ENCODE data around the gene FLVCR1. TPM values are rescaled to one million over a fixed set of nuclear protein-coding genes. Genes with fewer than 3 reads are reported as not detected.
"Not testable (repeated sequence)": the region's sequence is repeated elsewhere in the genome, so short reads cannot be mapped to it uniquely, and the experiment has no call there.

The FLVCR1 gene
- total RNA-seq, 1 donor = 15.1 TPM

DNA sequence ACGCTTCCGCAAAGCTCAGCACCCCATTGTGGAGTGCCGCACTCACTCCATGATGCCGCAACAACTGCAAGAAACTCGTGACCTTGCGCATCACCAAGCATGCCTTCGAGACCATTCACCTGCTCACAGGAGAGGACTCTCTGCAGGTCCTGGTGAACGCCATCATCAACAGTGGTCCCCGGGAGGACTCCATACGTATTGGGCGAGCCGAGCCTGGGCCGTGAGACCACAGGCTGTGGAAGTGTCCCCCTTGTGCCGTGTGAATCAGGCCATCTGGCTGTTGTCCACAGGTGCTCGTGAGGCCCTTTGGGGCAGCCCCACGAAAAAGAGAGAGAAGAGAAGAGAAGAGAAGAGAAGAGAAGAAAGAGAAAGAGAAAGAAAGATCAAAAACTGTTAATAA is 33.9 kb upstream of the FLVCR1 start:
- DNase-seq (ENCODE audit: low read depth) = no peak
- TF ChIP-seq, protein P1, sequence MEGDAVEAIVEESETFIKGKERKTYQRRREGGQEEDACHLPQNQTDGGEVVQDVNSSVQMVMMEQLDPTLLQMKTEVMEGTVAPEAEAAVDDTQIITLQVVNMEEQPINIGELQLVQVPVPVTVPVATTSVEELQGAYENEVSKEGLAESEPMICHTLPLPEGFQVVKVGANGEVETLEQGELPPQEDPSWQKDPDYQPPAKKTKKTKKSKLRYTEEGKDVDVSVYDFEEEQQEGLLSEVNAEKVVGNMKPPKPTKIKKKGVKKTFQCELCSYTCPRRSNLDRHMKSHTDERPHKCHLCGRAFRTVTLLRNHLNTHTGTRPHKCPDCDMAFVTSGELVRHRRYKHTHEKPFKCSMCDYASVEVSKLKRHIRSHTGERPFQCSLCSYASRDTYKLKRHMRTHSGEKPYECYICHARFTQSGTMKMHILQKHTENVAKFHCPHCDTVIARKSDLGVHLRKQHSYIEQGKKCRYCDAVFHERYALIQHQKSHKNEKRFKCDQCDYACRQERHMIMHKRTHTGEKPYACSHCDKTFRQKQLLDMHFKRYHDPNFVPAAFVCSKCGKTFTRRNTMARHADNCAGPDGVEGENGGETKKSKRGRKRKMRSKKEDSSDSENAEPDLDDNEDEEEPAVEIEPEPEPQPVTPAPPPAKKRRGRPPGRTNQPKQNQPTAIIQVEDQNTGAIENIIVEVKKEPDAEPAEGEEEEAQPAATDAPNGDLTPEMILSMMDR (IDR thresholded peaks at IDR 0.05; ENCODE audit: insufficient read depth, low read depth, low read length) = no peak
- no peak overlapping the region for H3K4me3 ChIP-seq (ENCODE audit: low read depth, low read length)

- TF ChIP-seq, protein P1 (IDR thresholded peaks at IDR 0.05; ENCODE audit: insufficient read depth, low read depth, low read length) = no peak
Observed at GRCh38 chr1:212825798-212826452, 32.1 kb upstream of the FLVCR1 start.

DNA sequence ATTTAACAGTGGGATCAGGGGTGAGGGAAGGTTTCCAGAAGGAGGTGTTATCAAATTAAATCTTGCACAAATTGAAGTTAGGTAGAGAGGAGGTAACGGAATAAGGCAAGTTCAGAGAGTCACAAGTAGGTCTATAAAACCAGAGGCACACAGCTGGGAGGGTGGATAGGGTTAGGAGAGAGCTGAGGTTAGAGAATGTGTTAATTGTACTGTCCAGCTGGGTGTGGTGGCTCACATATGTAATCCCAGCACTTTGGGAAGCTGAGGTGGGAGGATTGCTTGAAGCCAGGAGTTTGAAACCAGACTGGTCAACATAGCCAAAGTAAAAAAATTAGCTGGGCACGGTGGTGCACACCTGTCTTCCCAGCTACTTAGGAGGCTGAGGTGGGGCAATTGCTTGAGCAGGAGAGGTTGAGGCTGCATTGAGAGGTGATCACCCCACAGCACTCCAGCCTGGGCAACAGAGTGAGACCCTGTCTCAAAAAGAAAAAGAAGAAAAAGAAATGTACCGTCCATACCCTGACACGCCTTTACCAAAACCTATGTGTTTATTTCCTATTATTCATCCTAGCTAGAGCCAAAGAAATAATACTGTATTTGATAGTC is 30.8 kb upstream of the FLVCR1 start:
- DNase-seq (ENCODE audit: low read depth) = no peak
- H3K4me3 ChIP-seq (ENCODE audit: low read depth, low read length) = no peak overlapping the region
- TF ChIP-seq, protein P1 (IDR thresholded peaks at IDR 0.05; ENCODE audit: insufficient read depth, low read depth, low read length) = no peak

More at GRCh38 chr1:212825798-212826452, 32.1 kb upstream of the FLVCR1 start:
- H3K4me3 ChIP-seq (ENCODE audit: low read depth, low read length) = no peak overlapping the region
- no peak for DNase-seq (ENCODE audit: low read depth)

DNA sequence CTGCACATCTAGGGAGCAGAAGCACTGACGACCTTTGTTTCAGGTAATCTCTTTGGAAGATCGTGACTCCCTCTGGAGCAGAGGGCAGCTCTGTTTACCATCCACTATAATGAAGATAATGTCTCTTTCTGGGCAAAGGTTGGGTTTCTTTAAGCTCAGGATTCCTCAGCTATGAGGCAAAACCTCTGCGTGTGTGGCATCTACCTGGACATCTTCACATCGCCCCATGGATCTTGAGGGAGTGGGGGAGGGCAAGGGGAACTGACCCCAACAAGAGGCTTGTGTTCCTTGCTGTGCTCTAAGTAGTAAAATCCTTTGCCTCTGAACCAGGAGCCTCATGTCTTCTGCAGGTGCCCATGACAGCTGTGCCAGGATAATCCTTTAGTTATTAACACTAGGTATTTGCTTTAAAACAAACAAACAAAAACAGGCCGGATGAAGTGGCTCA is 30.2 kb upstream of the FLVCR1 start:
- no peak for DNase-seq (ENCODE audit: low read depth)
- H3K4me3 ChIP-seq (ENCODE audit: low read depth, low read length) = no peak overlapping the region
- TF ChIP-seq, protein P1 (IDR thresholded peaks at IDR 0.05; ENCODE audit: insufficient read depth, low read depth, low read length) = no peak

DNA sequence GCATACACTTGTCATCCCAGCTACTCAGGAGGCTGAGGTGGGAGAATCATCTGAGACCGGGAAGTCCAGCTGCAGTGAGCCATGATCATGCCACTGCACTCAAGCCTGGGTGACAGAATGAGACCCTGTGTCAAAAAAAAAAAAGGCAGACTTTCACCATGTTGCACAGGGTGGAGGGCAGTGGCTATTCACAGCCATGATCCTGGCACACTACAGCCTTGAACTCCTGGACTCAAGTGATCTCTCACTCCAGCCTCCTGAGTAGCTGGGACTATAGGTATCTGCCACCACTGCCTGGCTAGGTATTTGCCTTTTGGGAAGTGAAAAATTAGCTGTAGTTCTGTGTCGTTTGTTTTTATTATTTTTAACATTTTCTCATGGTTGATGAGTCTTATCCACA is 29.7 kb upstream of the FLVCR1 start:
- no peak for DNase-seq (ENCODE audit: low read depth)
- no peak overlapping the region for H3K4me3 ChIP-seq (ENCODE audit: low read depth, low read length)
- TF ChIP-seq, protein P1 (IDR thresholded peaks at IDR 0.05; ENCODE audit: insufficient read depth, low read depth, low read length) = no peak

DNA sequence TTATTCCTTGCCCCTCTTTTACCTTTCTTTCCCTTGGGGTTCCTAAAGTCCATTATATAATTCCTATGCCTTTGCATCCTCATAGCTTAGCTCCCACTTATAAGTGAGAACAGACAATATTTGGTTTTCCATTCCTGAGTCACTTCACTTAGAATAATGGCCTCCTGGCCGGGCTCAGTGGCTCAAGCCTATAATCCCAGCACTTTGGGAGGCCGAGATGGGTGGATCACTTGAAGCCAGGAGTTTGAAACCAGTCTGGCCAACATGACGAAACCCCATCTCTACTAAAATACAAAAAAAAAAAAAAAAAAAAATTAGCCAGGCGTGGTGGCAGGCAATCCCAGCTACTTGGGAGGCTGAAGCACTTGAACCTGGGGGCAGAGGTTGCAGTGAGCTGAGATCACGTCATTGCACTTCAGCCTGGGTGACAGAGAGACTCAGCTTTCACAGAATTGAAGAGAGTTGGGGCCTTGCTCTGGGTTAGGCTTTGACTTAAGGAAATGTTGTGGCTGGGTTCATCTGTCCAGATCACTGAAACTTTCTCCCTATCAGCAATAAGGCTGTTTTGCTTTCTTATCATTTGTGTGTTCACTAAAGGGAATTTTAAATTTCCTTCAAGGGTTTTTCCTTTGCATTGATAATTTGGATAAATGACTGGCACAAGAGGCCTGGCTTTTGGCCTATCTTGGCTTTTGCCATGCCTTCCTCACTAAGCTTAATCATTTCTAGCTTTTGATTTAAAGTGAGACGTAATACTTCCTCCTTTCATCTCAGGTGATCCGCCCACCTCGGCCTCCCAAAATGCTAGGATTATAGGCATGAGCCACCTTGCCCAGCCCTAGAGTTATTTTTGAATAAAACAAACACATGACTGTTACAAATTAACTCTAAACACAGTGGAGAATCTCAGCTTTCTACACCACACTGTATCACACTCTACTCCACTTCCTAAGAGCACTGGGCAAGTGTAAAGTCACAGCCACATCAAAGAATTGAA is 24.6 kb upstream of the FLVCR1 start:
- not testable (repeated sequence) for H3K4me3 ChIP-seq (ENCODE audit: low read depth, low read length)

DNA sequence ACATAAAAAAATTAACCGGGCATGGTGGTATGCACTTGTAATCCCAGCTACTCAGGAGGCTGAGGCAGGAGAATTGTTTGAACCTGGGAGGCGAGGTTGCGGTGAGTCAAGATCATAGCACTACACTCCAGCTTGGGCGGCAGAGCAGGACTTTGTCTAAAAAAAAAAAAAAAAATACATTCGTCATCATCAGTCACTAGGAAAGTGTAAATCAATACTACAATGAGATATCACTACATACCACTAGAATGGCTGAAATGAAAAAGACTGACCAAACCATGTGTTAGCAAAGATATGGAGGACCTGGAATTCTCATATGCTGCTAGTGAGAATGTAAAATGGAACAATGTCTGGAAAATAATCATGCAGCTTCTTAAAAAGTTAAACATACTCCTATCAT is 19.9 kb upstream of the FLVCR1 start:
- no peak for DNase-seq (ENCODE audit: low read depth)
- TF ChIP-seq, protein P1 (IDR thresholded peaks at IDR 0.05; ENCODE audit: insufficient read depth, low read depth, low read length) = no peak
- H3K4me3 ChIP-seq (ENCODE audit: low read depth, low read length) = no peak overlapping the region

More for the DNA sequence above, 24.6 kb upstream of the FLVCR1 start:
- not testable (repeated sequence) for DNase-seq (ENCODE audit: low read depth)

DNA sequence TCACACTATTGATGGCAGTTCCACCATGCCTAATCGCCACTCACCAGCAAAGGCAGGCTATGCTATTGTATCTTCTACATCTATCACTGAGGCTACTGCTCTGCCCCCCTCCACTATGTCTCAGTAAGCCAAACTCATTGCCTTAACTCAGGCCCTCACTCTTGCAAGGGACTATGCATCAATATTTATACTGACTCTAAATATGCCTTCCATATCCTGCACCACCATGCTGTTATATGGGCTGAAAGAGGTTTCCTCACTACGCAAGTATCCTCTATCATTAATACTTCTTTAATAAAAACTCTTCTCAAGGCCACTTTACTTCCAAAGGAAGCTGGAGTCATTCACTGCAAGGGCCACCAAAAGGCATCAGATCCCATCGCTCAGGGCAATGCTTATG is 13.6 kb upstream of the FLVCR1 start:
- DNase-seq (ENCODE audit: low read depth); H3K4me3 ChIP-seq (ENCODE audit: low read depth, low read length): not testable (repeated sequence)

All from fibroblast of villous mesenchyme (primary cell).